ENCODE data around the gene MARCHF5.

MARCHF5 gene, protein sequence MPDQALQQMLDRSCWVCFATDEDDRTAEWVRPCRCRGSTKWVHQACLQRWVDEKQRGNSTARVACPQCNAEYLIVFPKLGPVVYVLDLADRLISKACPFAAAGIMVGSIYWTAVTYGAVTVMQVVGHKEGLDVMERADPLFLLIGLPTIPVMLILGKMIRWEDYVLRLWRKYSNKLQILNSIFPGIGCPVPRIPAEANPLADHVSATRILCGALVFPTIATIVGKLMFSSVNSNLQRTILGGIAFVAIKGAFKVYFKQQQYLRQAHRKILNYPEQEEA

DNA sequence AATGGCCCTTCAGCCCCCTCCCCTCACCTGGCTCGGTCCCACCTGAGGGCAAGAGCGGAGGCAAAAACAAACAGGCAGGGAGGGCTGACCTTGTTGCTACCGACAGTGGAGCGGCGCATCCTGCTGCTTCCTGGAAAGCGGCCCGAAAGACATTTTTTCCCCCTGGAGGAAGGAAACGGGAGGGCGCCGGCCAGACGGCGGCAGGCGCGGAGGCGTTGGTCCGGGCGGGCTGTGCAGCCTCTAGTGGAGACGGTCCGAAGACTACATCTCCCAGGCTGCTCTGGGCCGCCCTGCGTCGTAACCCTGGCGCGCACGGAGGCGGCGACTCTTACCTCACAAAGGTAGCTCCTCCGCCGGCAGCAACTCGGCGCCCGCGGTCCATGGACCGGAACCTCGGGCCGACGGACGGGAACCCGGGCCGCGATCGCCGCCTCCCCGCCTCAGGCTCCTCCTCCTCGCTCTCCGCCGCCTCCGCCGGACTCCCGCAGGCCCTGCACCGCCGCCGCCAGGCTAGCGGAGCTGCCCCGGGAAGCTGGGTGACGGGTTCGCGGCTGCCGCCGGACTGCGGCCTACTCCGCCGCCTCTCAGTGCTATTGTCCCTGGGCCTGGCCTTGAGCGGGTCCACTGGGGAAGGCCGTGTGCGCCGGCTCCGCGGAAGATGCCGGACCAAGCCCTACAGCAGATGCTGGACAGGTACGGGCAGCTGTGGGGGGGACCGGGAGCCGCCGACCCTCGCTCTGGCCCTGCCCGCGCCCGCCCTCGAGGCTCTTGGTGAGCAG is at the start of gene MARCHF5, which contains the start of gene CPEB3:
MARCHF5 (plus strand) TSS at position 331 of the 779 bp plus-strand sequence; CDS start at position 659, 328 bp downstream.
CPEB3 (minus strand) TSS at position 242 of the 779 bp plus-strand sequence. CDS start 50,728 bp downstream, outside the sequence.
- Histone ChIP-seq H3K4me1 (ENCODE audit: control insufficient read depth, insufficient read depth, low read length) (peaks cover 4% of the 10 kb centered on the region), H3K27ac (ENCODE audit: low read depth, low read length) (peak within 1 kb of the TSS; percentile 94), H3K36me3 (ENCODE audit: control insufficient read depth, insufficient read depth, low read length) (no peaks in the 10 kb centered on the region), H3K27me3 (ENCODE audit: control insufficient read depth, insufficient read depth, low read length) (no peaks in the 10 kb centered on the region), H3K9ac (ENCODE audit: low read length) (peak within 1 kb of the TSS; percentile 94), H3K4me3 (ENCODE audit: low read length) (peak within 1 kb of the TSS; percentile 94)

DNA sequence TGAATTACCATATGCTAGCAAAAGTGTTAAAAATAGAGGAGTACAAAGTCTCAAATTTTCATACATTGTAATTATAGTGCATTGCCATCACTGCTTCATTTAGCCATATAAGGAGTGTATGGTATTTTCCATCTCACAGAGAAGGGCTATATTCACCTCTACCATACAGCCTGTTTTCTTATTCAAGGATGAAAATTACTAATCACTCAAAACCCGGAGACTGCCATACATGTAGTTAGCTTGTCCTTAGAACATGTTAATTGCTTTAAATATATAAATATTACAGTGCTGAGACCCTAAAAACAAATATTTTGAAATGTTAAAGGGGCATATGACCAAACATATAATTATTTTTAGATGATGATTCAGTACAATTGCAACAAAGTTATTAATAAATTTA is 49.5 kb upstream of the MARCHF5 start:
- no peaks in the 10 kb centered on the region for H3K36me3 ChIP-seq (ENCODE audit: control insufficient read depth, insufficient read depth, low read length)
- H3K27me3 ChIP-seq (ENCODE audit: control insufficient read depth, insufficient read depth, low read length), result no peaks in the 10 kb centered on the region
- peak overlapping the region; percentile 88 for H3K27ac ChIP-seq (ENCODE audit: low read depth, low read length)
- H3K4me1 ChIP-seq (ENCODE audit: control insufficient read depth, insufficient read depth, low read length), result peaks cover 10% of the 10 kb centered on the region
- H3K4me3 ChIP-seq (ENCODE audit: low read length), result peak overlapping the region; percentile 94
- no peak overlapping the region for H3K9ac ChIP-seq (ENCODE audit: low read length)

DNA sequence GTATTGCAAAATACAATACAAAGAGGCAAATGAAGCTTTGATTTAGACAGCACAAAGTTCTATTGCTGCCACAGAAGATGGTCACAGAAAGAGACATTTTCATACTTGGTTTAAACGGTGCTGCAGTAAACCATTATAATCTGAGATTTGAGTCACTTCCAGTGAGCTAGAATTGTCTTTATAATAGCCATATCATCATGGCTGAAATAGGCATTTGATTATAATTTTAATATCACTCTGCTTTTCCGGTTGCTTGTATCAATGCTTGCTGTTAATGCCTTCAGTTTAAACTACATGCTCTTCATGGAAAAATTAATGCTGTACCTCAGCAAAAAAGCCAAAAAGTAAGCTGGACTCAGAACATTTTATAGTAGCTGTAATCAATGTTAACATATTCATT is 48.6 kb upstream of the MARCHF5 start:
- H3K4me1 ChIP-seq (ENCODE audit: control insufficient read depth, insufficient read depth, low read length), result peaks cover 10% of the 10 kb centered on the region
- H3K9ac ChIP-seq (ENCODE audit: low read length), result no peak overlapping the region
- H3K4me3 ChIP-seq (ENCODE audit: low read length), result no peak overlapping the region
- no peak overlapping the region for H3K27ac ChIP-seq (ENCODE audit: low read depth, low read length)
- H3K36me3 ChIP-seq (ENCODE audit: control insufficient read depth, insufficient read depth, low read length), result no peaks in the 10 kb centered on the region
- H3K27me3 ChIP-seq (ENCODE audit: control insufficient read depth, insufficient read depth, low read length), result no peaks in the 10 kb centered on the region

DNA sequence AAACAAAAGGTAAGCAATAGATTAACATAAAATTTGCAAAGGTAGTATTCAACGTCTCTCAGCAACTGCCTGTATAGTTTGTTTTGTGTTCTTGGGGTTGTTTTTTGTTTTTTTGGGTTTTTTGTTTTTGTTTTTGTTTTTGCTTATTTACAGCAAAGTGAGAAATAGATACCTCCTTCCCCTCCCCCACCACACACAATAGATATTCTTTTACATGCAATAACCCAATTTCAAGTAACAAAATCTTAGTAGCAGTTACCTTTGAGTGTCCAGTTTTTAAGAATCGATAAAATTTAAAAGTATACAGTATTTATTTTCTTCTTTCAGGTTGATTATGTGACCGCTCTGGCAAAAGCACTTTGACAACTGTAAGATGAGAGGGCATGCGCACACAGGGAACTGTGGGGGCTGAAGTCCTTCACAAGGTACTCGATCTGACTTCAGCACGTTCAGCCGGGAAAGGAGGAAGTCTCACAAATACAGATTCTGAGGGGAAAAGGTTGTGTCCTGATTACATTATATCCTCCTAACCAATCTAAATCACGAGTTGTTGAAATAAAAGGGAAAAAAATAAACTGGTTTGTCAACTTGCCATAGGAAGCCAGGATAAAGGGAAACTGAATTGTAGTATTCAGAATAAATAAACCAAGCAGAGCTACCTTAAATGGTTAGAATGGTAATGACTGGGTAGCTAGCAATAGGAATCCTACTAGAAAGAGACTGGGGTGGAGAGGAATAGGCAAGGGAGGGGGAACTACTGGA is 47.9 kb upstream of the MARCHF5 start:
- H3K27me3 ChIP-seq (ENCODE audit: control insufficient read depth, insufficient read depth, low read length), result no peaks in the 10 kb centered on the region
- no peak overlapping the region for H3K9ac ChIP-seq (ENCODE audit: low read length)
- no peaks in the 10 kb centered on the region for H3K36me3 ChIP-seq (ENCODE audit: control insufficient read depth, insufficient read depth, low read length)
- peaks cover 10% of the 10 kb centered on the region for H3K4me1 ChIP-seq (ENCODE audit: control insufficient read depth, insufficient read depth, low read length)
- H3K4me3 ChIP-seq (ENCODE audit: low read length), result peak overlapping the region; percentile 49
- peak overlapping the region; percentile 76 for H3K27ac ChIP-seq (ENCODE audit: low read depth, low read length)

DNA sequence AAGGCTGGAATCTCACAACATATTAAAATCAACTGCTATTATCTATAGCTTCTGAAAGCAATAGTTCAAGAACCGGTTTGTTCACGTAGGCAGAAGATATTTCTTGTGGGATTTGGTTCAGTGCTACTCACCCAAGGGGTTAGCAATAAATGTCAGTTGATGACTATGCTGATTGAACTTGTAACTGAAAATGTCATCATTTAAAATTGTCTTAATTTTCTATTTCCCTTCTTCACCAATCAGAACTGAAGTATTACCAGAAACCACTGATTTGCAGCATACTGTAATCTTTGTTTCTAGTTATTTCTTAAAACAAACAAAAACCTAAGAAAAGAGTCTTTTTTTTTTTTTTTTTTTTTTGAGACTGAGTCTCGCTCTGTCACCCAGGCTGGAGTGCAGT is 46.2 kb upstream of the MARCHF5 start:
- no peak overlapping the region for H3K27ac ChIP-seq (ENCODE audit: low read depth, low read length)
- H3K4me1 ChIP-seq (ENCODE audit: control insufficient read depth, insufficient read depth, low read length), result peaks cover 6% of the 10 kb centered on the region
- no peaks in the 10 kb centered on the region for H3K36me3 ChIP-seq (ENCODE audit: control insufficient read depth, insufficient read depth, low read length)
- H3K4me3 ChIP-seq (ENCODE audit: low read length), result no peak overlapping the region
- H3K27me3 ChIP-seq (ENCODE audit: control insufficient read depth, insufficient read depth, low read length), result no peaks in the 10 kb centered on the region
- no peak overlapping the region for H3K9ac ChIP-seq (ENCODE audit: low read length)

DNA sequence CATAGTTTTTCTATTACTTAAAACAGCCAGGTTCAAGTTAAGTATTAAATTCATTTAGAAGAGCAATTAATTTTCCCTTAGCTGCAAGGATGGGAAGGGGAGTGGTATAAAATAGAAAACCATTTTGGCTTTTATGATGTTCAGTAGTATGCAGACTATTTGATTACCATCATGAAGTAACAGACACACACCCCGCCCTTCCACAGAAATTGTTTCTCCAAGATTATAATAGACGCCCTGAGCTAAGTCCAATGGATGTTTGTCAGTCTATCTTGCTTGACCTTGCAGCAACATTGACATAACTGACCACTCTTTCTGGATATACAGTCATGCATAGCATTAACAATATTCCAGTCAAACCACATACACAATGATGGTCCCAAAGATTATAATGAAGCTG is 42.4 kb upstream of the MARCHF5 start:
- H3K27me3 ChIP-seq (ENCODE audit: control insufficient read depth, insufficient read depth, low read length), result no peaks in the 10 kb centered on the region
- H3K36me3 ChIP-seq (ENCODE audit: control insufficient read depth, insufficient read depth, low read length), result no peaks in the 10 kb centered on the region
- no peak overlapping the region for H3K9ac ChIP-seq (ENCODE audit: low read length)
- no peak overlapping the region for H3K27ac ChIP-seq (ENCODE audit: low read depth, low read length)
- H3K4me3 ChIP-seq (ENCODE audit: low read length), result no peak overlapping the region
- no peaks in the 10 kb centered on the region for H3K4me1 ChIP-seq (ENCODE audit: control insufficient read depth, insufficient read depth, low read length)

DNA sequence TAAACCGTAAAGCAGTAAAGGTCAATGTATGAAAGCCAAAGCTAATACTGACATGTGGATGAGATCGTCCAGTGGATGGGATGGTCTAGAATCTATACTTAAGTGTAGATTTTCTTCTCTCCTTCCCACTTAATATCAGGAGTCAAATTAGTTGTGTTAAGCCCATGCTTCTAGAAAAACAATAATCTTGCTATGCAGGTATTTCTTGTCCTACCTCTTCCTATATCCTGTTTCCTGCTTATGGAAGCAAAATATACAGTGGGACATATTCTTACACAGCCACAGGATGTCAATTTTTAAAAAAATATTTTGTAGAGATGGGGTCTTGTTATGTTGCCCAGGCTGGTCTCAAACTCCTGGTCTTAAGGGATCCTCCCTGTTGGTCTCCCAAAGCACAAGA is 27.6 kb upstream of the MARCHF5 start:
- H3K27ac ChIP-seq (ENCODE audit: low read depth, low read length), result no peak overlapping the region
- H3K27me3 ChIP-seq (ENCODE audit: control insufficient read depth, insufficient read depth, low read length), result no peaks in the 10 kb centered on the region
- H3K36me3 ChIP-seq (ENCODE audit: control insufficient read depth, insufficient read depth, low read length), result no peaks in the 10 kb centered on the region
- no peaks in the 10 kb centered on the region for H3K4me1 ChIP-seq (ENCODE audit: control insufficient read depth, insufficient read depth, low read length)
- no peak overlapping the region for H3K4me3 ChIP-seq (ENCODE audit: low read length)
- H3K9ac ChIP-seq (ENCODE audit: low read length), result no peak overlapping the region

DNA sequence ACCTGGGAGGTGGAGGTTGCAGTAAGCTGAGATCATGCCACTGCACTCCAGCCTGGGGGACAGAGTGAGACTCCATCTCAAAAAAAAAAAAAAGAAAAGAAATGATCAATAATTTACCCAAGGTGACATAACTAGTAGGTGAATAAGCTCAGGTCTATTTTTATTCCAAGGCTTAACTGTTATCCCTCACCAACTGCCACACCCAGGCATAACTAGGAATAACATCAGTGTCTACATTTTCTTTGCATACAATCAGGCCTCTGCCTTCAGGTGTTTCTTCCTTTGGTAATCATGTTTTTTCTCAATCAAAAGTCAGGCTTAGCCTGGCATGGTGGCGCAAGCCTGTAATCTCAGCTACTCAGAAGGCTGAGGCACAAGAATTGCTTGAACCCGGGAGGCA is 26.7 kb upstream of the MARCHF5 start:
- H3K9ac ChIP-seq (ENCODE audit: low read length), result no peak overlapping the region
- no peak overlapping the region for H3K27ac ChIP-seq (ENCODE audit: low read depth, low read length)
- H3K36me3 ChIP-seq (ENCODE audit: control insufficient read depth, insufficient read depth, low read length), result no peaks in the 10 kb centered on the region
- no peaks in the 10 kb centered on the region for H3K4me1 ChIP-seq (ENCODE audit: control insufficient read depth, insufficient read depth, low read length)
- H3K4me3 ChIP-seq (ENCODE audit: low read length), result no peak overlapping the region
- no peaks in the 10 kb centered on the region for H3K27me3 ChIP-seq (ENCODE audit: control insufficient read depth, insufficient read depth, low read length)

DNA sequence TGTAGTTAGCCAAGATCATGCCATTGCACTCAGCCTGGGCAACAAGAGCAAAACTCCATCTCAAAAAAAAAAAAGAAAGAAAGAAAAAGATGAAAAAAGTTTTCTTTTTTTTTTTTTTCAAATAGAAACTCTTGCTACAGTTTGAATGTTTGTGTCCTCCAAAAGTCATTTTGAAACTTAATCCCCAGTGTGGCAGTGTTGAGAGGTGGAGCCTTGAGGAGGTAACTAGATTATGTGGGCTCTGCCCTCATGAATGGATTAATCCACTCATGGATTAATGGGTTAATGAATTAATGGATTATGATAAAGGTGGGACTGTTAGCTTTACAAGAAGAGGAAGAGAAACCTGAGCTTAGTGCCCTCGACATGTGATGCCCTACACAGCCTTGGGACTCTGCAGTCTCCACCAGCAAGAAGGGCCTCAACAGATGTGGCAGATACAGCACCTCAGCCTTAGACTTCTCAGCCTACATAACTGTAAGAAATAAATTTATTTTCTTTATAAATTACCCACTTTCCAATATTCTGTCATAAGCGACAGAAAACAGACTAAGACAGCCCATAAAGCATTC is 25.2 kb upstream of the MARCHF5 start:
- H3K27ac ChIP-seq (ENCODE audit: low read depth, low read length), result no peak overlapping the region
- no peaks in the 10 kb centered on the region for H3K4me1 ChIP-seq (ENCODE audit: control insufficient read depth, insufficient read depth, low read length)
- H3K27me3 ChIP-seq (ENCODE audit: control insufficient read depth, insufficient read depth, low read length), result no peaks in the 10 kb centered on the region
- no peak overlapping the region for H3K4me3 ChIP-seq (ENCODE audit: low read length)
- H3K36me3 ChIP-seq (ENCODE audit: control insufficient read depth, insufficient read depth, low read length), result no peaks in the 10 kb centered on the region
- no peak overlapping the region for H3K9ac ChIP-seq (ENCODE audit: low read length)

DNA sequence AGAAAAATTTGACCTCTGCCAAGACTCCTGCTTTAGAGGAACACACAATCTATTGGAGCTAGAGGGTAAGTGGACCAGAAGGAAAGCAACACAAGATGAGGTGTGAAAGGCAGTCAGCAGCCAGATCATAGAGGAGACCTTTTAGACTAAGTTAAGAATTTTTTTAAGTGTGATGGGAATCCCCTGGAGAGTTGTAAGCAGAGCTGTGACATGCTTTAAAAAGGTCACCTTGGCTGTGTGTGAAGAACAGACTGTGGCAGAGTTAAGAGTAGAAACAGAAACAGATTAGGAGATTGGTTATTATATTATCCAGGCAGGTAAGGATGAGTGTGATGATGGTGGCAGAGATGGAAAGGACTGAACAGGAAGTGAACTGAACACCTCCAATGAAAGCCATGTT is 23.6 kb upstream of the MARCHF5 start:
- no peaks in the 10 kb centered on the region for H3K4me1 ChIP-seq (ENCODE audit: control insufficient read depth, insufficient read depth, low read length)

DNA sequence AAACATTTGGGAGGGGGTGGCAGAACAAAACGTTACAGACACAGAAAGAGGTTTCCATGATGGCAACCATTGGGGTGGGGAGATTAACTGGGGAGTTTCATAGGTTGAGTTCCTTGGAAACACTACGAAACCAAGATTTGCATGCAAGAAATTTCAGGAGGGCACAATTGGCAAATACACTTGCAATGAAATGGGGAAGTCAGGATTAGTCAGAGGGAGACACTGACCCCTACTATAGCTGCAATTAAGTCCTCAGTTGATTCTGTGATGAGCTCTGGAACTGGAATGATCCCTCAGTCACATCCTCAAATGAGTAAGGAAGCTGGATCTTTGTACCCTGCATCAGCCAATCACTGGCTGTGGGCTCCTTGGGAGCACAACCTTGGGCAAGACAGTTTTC is 22.2 kb upstream of the MARCHF5 start:
- Histone ChIP-seq H3K4me3 (ENCODE audit: low read length) (no peak overlapping the region), H3K4me1 (ENCODE audit: control insufficient read depth, insufficient read depth, low read length) (no peaks in the 10 kb centered on the region)

More for the DNA sequence above, 23.6 kb upstream of the MARCHF5 start:
- H3K36me3 ChIP-seq (ENCODE audit: control insufficient read depth, insufficient read depth, low read length), result no peaks in the 10 kb centered on the region
- H3K9ac ChIP-seq (ENCODE audit: low read length), result no peak overlapping the region
- H3K27ac ChIP-seq (ENCODE audit: low read depth, low read length), result no peak overlapping the region
- no peak overlapping the region for H3K4me3 ChIP-seq (ENCODE audit: low read length)
- no peaks in the 10 kb centered on the region for H3K27me3 ChIP-seq (ENCODE audit: control insufficient read depth, insufficient read depth, low read length)

DNA sequence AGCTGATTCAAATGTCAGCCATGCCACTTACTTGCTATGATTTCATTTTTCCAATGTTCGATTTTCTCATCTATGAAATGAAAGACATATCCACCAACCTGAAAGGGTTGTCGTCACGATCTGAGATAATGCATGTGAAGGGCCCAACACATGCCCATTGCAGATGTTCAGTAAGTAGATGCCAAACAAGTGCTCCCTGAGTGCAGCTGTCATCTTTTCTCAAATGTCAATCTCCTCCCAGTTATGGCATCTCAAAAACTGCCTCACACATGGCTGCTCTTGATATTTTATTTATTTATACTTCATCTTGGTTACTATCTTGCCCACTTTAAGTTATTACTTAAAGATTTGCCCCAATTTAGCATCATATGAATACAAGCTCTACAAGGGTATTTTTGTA is 16.9 kb upstream of the MARCHF5 start:
- Histone ChIP-seq H3K4me1 (ENCODE audit: control insufficient read depth, insufficient read depth, low read length) (no peaks in the 10 kb centered on the region), H3K9ac (ENCODE audit: low read length) (no peak overlapping the region), H3K36me3 (ENCODE audit: control insufficient read depth, insufficient read depth, low read length) (no peaks in the 10 kb centered on the region), H3K4me3 (ENCODE audit: low read length) (no peak overlapping the region), H3K27ac (ENCODE audit: low read depth, low read length) (no peak overlapping the region), H3K27me3 (ENCODE audit: control insufficient read depth, insufficient read depth, low read length) (no peaks in the 10 kb centered on the region)

More for the DNA sequence above, 22.2 kb upstream of the MARCHF5 start:
- Histone ChIP-seq H3K9ac (ENCODE audit: low read length) (no peak overlapping the region), H3K27ac (ENCODE audit: low read depth, low read length) (no peak overlapping the region), H3K36me3 (ENCODE audit: control insufficient read depth, insufficient read depth, low read length) (no peaks in the 10 kb centered on the region), H3K27me3 (ENCODE audit: control insufficient read depth, insufficient read depth, low read length) (no peaks in the 10 kb centered on the region)
